ENCODE measurements around the gene SLC38A4.
"Not testable (repeated sequence)": the region's sequence is repeated elsewhere in the genome, so short reads cannot be mapped to it uniquely, and the experiment has no call there.

Gene SLC38A4

DNA sequence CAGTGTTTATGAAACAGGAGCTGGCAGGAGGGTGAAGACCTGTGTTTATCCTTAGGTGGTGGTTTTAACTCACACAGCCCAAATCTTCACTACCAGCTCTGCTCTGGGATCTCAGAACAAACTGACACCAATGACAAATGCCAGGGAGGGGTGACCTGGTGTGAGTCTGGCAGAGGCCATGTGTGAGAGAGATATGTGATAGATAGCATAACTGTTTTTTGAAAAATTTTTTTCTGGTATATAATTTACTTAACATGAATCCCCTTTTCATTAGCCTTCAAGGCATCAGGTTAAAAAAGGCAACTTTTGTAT, 51.5 kb downstream of the SLC38A4 start:
- no peak for DNase-seq

DNA sequence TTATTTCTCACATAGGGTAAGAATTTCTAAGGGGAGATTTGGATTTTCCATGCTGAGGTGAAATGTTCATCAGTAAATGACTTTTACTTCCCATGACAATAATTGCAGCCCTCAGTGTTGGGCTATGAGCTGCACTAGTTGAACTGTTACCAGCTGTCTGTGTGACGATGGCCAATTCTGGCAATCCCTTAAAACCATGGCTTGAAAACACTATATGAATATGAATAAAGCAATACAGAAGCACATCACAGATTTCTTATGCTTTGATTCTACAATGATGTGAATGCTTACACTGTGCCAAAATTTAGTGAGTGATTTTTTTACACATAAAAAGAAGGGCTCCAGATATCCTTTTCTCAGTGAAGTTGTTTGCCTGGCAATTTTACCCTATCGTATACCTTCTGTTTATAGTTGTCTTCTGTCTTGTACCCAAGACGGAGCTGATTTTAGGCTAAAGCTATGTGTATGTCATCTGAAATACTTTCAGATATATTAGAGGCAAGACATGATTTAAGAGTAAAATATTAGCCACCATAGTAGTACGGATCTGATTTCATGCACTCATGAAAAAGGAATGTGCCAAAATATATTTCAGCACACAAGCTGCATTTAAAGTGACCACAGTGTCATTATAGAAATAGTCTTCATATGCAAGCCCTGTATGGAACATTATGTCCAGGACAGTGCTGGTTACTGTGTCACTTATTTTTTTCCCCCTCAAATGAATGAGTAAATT, 52.0 kb downstream of the SLC38A4 start:
- DNase-seq = no peak

DNA sequence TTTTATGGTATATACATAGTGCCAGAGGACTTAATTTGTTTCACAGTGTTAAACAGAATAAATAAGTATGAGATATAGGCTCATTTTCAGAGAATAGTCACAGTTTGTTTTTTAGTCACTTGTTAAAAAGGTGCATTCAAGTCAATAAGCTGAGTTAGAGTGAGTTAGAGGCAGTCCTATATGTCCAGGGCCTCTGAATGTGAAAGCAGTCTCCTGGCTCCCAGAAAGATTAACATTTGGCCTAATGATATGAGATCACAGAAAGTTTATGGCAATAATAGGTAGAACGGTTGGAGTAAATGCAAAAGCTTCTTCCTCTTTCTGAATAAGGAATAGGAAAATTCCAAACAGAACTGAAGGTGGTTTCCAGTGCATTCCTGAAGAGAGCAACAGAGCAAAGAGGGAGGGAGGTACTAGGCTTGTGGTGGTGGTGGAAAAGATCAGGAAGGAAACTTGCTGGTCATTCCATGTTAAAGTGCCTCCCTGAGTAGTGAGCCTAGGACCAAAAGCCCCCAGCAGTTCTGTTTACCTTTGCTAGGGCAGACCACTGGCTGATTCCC, 54.4 kb downstream of the SLC38A4 start:
- DNase-seq = no peak

GRCh38 chr12:46770501-46771183, 55.2 kb downstream of the SLC38A4 start:
- DNase-seq = no peak

DNA sequence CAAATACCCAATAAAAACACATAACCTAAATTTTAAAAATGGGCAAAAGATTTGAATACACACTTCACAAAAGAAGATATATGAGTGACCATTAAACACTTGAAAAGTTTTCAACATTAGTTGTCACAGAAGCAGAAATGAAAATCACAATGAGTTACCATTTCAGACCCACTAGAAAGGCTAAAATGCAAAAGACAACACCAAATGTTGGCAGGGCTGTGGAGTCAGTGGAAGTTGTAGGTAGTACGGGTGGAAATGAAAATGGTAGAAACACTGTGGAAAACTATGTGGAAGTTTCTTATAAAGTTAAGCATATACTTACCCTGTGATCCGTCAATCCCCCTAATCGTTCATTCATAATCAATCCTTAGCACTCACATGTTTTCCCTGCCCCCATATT, 61.8 kb downstream of the SLC38A4 start:
- no peak for DNase-seq

GRCh38 chr12:46763230-46763629, 62.6 kb downstream of the SLC38A4 start:
- DNase-seq = no peak

GRCh38 chr12:46754550-46754949, 71.2 kb downstream of the SLC38A4 start:
- no peak for DNase-seq

DNA sequence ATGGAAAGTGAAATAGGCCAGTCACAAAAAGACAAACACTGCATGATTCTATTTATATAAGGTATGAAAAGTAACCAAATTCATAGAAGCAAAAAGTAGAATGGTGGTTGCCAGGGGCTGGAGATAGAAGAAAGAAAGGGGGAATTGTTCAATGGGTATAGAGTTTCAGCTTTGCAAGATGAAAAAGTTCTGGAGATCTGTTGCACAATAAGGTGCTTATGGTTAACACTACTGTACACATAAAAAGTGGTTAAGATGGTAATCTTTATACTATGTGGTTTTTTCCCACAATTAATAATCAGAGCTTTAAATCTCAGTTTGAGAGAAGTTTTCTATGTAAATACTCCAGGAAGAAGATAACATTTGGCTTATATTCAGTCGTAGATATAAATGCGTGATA, 73.4 kb downstream of the SLC38A4 start:
- no peak for DNase-seq

DNA sequence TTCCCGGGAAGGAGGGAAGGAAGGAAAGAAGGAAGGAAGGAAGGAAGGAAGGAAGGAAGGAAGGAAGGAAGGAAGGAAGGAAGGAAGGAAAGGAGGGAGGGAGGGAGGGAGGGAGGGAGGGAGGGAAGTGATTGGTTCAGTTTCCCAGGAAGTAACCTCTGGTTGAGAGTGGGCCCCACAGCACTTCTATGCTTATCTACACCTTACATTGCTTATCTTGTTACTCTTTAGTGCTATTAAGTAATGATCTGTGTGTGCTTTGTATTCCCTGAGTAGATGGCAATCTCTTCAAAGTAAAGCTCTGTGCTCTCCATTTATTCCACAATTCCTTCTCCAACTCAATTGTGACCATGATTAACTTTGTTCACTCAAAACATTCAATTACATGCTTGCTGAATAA, 74.6 kb downstream of the SLC38A4 start:
- DNase-seq = no peak

- DNase-seq = no peak
These were observed 76.5 kb downstream of the SLC38A4 start for GRCh38 chr12:46749322-46749721.

DNA sequence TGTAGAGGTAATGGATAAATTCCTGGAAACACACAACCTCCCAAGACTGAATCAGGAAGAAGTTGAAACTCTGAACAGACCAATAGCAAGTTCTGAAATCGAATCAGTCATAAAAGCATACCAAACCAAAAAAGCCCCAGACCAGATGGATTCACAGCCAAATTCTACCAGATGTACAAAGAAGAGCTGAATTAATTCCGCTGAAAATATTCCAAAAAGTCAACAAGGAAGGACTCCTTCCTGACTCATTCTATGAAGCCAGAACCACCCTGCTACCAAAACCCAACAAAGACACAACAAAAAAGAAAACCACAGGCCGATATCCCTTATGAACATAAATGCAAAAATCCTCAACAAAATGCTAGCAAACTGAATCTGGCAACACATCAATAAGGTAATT, 81.5 kb downstream of the SLC38A4 start:
- DNase-seq = no peak

GRCh38 chr12:46743456-46743855, 82.3 kb downstream of the SLC38A4 start:
- DNase-seq = no peak

- not testable (repeated sequence) for DNase-seq
These were observed 83.5 kb downstream of the SLC38A4 start for GRCh38 chr12:46742271-46742670.

DNA sequence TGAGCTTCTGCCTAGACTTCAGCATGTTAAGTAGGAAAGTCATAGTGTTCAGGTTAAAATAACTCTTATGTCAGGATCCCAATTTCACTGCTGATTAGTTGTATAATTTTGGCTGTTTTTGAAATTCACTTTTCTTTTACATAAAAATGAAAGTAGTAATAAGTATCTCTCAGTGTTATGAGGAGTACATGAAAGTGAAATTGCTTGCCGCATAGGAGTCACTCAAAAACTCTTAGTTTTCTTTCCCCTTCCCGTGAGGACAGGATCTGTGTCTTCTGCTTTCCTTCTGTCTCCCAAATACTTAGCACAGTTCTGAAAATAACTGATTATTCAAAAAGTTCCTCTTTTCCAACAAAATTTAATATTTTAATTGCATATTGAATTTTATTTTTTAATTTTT, 100.5 kb downstream of the SLC38A4 start:
- no peak for DNase-seq

DNA sequence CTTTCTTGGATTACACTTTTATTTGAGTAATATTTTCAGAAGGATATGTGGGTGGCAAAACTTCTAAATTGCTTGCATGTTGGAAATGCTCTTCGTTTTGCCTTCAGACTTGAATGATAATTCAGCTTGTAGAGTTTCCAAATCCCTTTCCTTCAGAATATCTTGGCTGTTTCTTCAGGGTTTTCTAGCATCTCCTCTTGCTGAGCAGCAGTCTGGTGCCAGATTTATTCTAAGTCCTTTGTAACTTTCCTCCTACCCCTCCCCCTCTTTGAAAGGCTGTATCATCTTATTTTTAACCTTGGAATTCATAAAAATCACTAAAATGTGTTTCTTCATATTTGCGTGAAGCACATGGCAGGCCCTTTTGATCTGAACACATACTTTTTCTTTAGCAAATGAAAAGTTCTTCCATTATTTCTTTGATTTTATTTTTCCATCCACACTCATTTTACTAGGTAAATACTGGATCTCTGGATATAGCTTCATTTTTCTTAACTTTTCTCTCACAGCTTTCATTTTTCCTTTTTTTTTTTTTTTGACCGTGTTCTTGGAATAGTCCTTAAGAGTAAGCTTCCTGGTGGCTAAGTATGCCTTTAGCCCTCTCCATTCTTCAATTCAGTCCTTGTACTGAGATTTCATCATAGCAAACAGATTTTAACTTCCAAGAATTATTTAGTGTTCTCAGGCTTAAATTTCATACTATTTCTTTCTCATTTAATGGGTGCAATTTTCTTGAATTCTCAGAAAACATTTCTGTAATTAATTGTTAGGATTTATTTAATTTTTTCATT, 102.0 kb downstream of the SLC38A4 start:
- no peak for DNase-seq

GRCh38 chr12:46722394-46723185, 103.2 kb downstream of the SLC38A4 start:
- no peak for DNase-seq

- DNase-seq = no peak
These were observed 107.3 kb downstream of the SLC38A4 start for GRCh38 chr12:46718495-46718894.

DNA sequence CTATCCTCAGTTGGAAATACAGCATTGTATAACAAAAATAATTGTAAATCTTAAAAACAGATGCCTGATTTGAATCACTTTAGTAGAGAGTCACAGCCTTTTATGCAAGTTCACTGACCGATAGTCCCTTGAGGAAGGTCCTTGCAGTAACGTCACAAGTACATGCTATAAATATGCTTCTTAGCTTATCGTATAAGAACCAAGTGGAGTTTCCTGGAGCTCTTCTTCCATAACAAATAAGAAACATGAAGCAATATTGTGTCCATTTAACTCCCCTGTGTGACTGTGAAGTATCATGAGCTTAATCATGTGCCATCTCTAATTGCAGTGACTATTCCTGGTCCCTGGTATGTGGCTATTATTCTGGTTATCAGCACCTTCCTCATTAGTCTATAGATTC, 107.9 kb downstream of the SLC38A4 start:
- DNase-seq = no peak

DNA sequence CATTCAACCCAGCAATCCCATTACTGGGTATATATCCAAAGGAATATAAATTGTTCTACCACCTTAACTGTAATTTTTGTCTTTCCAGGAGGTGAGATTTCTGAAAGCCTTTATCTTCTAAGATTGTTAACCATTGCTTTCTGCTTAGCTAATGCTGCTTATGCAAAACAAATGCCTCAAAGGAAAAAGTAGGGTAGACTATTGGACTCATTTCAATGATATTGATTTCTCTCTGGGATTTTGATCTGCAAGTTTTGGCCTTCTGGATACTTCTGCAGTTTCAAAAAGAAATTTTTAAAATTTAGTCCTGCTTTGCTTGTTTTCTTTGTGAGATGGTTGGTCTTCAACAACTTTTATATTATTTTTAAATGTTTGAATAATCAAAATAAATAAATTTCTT, 108.6 kb downstream of the SLC38A4 start:
- no peak for DNase-seq

Data from NCI-H2107 (cell line).